Activated B cell treated with CpG ODN at 0.5 μM for 24 hours (primary cell): Measurements from ENCODE around the gene PTGES3. TPM values are rescaled to one million over a fixed set of nuclear protein-coding genes. Genes with fewer than 3 reads are reported as not detected.
"Not testable (repeated sequence)": the region's sequence is repeated elsewhere in the genome, so short reads cannot be mapped to it uniquely, and the experiment has no call there.

Experiments used
- ATAC-seq: fragments of 200-7000 bp; cut with Tn5 transposase; one replicate; pipeline ENCODE4 v1.10.0; 2021; ENCODE audit warnings: low read depth, mild to moderate bottlenecking, moderate library complexity
- CTCF ChIA-PET: fragments of 350-600 bp; sonication (Branson Sonifier 250); formaldehyde crosslinking; loops from one replicate; lab custom pipeline; 2021; ENCODE audit warnings: antibody characterized with exemption; lab: Charles Lee
- POLR2A ChIA-PET: fragments of 350-600 bp; sonication (Branson Sonifier 250); formaldehyde crosslinking; loops from one replicate; lab custom pipeline; 2021; ENCODE audit warnings: antibody characterized with exemption; lab: Charles Lee
- DNase-seq: peaks from one replicate; pipeline ENCODE4 v3.0.0; 2022
- H3K27ac Mint-ChIP-seq: one replicate; pipeline ENCODE4 v1.8.0; 2020; ENCODE audit warnings: mixed read lengths
- H3K27me3 Mint-ChIP-seq: one replicate; pipeline ENCODE4 v1.8.0; 2021; ENCODE audit warnings: mixed read lengths
- H3K36me3 Mint-ChIP-seq: one replicate; pipeline ENCODE4 v1.8.0; 2021; ENCODE audit warnings: low read depth, mixed read lengths
- H3K4me1 Mint-ChIP-seq: one replicate; pipeline ENCODE4 v1.8.0; 2021; ENCODE audit warnings: mixed read lengths
- H3K4me3 Mint-ChIP-seq: one replicate; pipeline ENCODE4 v1.8.0; 2020; ENCODE audit warnings: mild to moderate bottlenecking, mixed read lengths
- H3K9me3 Mint-ChIP-seq: one replicate; pipeline ENCODE4 v1.8.0; 2020; ENCODE audit warnings: mixed read lengths
- intact Hi-C: fragments of 100-400 bp; cut with micrococcal nuclease; formaldehyde crosslinking; loops from one replicate; pipeline ENCODE4 v1.15.1; 2024
- total RNA-seq: library from RNA; stranded (reverse); gene quantifications from 2 replicates; pipeline ENCODE4 v1.2.3, GENCODE V29; 2022
- TF ChIP-seq, protein P1 (sequence below): fragments of 200-600 bp; IDR thresholded peaks from one replicate; pipeline ENCODE4 v1.8.0; 2022; ENCODE audit warnings: antibody characterized with exemption, mild to moderate bottlenecking

Gene PTGES3
- total RNA-seq, 1 donor from 2014 or later = 183 TPM

- no peak for DNase-seq
- no peak for ATAC-seq
- Mint-ChIP-seq H3K36me3 (peaks cover 72% of the 10 kb centered on the region), H3K4me1 (peaks cover 30% of the 10 kb centered on the region), H3K9me3 (no peaks in the 10 kb centered on the region), H3K4me3 (no peak overlapping the region), H3K27ac (no peak overlapping the region), H3K27me3 (no peaks in the 10 kb centered on the region)
- TF ChIP-seq, protein P1, sequence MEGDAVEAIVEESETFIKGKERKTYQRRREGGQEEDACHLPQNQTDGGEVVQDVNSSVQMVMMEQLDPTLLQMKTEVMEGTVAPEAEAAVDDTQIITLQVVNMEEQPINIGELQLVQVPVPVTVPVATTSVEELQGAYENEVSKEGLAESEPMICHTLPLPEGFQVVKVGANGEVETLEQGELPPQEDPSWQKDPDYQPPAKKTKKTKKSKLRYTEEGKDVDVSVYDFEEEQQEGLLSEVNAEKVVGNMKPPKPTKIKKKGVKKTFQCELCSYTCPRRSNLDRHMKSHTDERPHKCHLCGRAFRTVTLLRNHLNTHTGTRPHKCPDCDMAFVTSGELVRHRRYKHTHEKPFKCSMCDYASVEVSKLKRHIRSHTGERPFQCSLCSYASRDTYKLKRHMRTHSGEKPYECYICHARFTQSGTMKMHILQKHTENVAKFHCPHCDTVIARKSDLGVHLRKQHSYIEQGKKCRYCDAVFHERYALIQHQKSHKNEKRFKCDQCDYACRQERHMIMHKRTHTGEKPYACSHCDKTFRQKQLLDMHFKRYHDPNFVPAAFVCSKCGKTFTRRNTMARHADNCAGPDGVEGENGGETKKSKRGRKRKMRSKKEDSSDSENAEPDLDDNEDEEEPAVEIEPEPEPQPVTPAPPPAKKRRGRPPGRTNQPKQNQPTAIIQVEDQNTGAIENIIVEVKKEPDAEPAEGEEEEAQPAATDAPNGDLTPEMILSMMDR = no peak
- ChIA-PET CTCF (no interaction called here), POLR2A (interaction anchor here (1.3 kb wide), 1 partner anchor 12 kb away, joined by 6 read pairs; no protein-coding TSS in a partner anchor)
- intact Hi-C loops = no loop called here
Observed at GRCh38 chr12:56714431-56714929, 26.4 kb upstream of the PTGES3 start.

GRCh38 chr12:56713345-56713744, 25.3 kb upstream of the PTGES3 start:
- Mint-ChIP-seq H3K4me1 (peaks cover 20% of the 10 kb centered on the region), H3K27ac (no peak overlapping the region), H3K9me3 (no peaks in the 10 kb centered on the region), H3K27me3 (no peaks in the 10 kb centered on the region), H3K36me3 (peaks cover 62% of the 10 kb centered on the region), H3K4me3 (no peak overlapping the region)
- ChIA-PET POLR2A (no interaction called here), CTCF (no interaction called here)
- DNase-seq = no peak
- TF ChIP-seq, protein P1 = no peak
- ATAC-seq = no peak
- intact Hi-C loops = no loop called here

DNA sequence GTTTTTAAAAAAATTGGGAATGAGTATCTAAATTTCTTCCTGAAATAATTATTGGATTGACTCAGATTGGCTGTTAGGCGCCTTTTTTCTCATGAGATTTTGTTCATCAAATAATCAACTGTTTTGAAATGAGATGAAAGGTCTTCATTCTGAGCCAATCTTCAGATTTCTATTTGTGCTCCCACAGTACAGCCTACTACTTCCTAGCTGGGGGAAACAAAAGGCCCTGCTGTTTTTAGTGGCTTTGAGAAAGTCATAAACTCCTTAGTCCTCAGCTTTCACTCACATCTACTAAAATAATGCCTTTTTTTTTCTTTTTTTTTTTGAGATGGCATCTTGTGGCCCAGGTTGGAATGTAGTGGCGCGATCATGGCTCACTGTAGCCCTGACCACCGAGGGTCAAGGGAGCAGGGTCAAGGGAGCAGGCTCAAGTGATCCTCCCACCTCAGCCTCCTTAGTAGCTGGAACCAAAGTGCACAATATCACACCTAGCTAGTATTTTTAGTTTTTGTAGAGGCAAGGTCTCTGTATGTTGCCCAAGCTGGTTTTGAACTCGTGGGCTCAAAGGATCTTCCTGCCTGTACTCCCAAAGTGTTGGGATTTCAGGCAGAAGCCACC, 21.8 kb upstream of the PTGES3 start:
- ChIA-PET POLR2A (interaction anchor here (0.7 to 1.9 kb wide), 7 partner anchors 9 to 51 kb away, joined by 4 to 9 read pairs (median 6); partner anchors contain the start of genes NACA and PTGES3), CTCF (no interaction called here)
- no peaks in the 10 kb centered on the region for H3K4me1 Mint-ChIP-seq
- H3K9me3 Mint-ChIP-seq = no peaks in the 10 kb centered on the region
- ATAC-seq = no peak
- intact Hi-C loops = no loop called here
- no peaks in the 10 kb centered on the region for H3K27me3 Mint-ChIP-seq
- TF ChIP-seq, protein P1 = no peak
- H3K27ac Mint-ChIP-seq = no peak overlapping the region
- DNase-seq = peak; percentile 9
- H3K4me3 Mint-ChIP-seq = no peak overlapping the region
- peaks cover 39% of the 10 kb centered on the region for H3K36me3 Mint-ChIP-seq

GRCh38 chr12:56704522-56704921, 16.4 kb upstream of the PTGES3 start:
- intact Hi-C loops, H3K36me3 Mint-ChIP-seq, H3K27me3 Mint-ChIP-seq, ATAC-seq, CTCF ChIA-PET, DNase-seq, H3K9me3 Mint-ChIP-seq, H3K4me3 Mint-ChIP-seq, H3K4me1 Mint-ChIP-seq, H3K27ac Mint-ChIP-seq: not testable (repeated sequence)
- POLR2A ChIA-PET = interaction anchor here (1.0 to 1.7 kb wide), 2 partner anchors 12 to 68 kb away, joined by 5 to 6 read pairs; no protein-coding TSS in a partner anchor

- TF ChIP-seq, protein P1 = no peak
- intact Hi-C loops = no loop called here
- no peak for ATAC-seq
- no peak for DNase-seq
- peaks cover 5% of the 10 kb centered on the region for H3K4me1 Mint-ChIP-seq
- CTCF ChIA-PET = no interaction called here
- H3K27me3 Mint-ChIP-seq = peaks cover 2% of the 10 kb centered on the region
- H3K36me3 Mint-ChIP-seq = no peaks in the 10 kb centered on the region
- POLR2A ChIA-PET = interaction anchor here (0.6 to 1.7 kb wide), 4 partner anchors 11 to 43 kb away, joined by 3 to 8 read pairs (median 4); partner anchors contain the start of genes NACA and PTGES3
- H3K4me3 Mint-ChIP-seq = no peak overlapping the region
- no peaks in the 10 kb centered on the region for H3K9me3 Mint-ChIP-seq
- H3K27ac Mint-ChIP-seq = no peak overlapping the region
Observed at GRCh38 chr12:56699020-56699661, 11.1 kb upstream of the PTGES3 start.
